Measurements from ENCODE around the gene USP36.
"Not testable (repeated sequence)": the region's sequence is repeated elsewhere in the genome, so short reads cannot be mapped to it uniquely, and the experiment has no call there.

USP36 gene

GRCh38 chr17:78759203-78759968 is 81.2 kb downstream of the USP36 start:
- Histone ChIP-seq H3K4me2 (ENCODE audit: low read depth, low read length, poor library complexity, severe bottlenecking) (peak overlapping the region; percentile 85), H3F3A (ENCODE audit: low read depth) (peaks cover 5% of the 10 kb centered on the region; the same call in 1 of the 2 replicates), H3K9me3 (ENCODE audit: insufficient read depth, low read depth, low read length) (no peaks in the 10 kb centered on the region), H2AFZ (ENCODE audit: low read length) (no peak overlapping the region), H3K4me1 (ENCODE audit: insufficient read depth, low read length, poor library complexity, severe bottlenecking) (peaks cover 37% of the 10 kb centered on the region), H3K27me3 (ENCODE audit: insufficient read depth, low read length, poor library complexity, severe bottlenecking) (no peaks in the 10 kb centered on the region), H3K79me2 (ENCODE audit: insufficient read depth, low read length) (peaks cover 91% of the 10 kb centered on the region), H3K4me3 (ENCODE audit: low read length, poor library complexity, severe bottlenecking) (peak overlapping the region; percentile 66), H3K36me3 (ENCODE audit: insufficient read depth, low read length) (no peaks in the 10 kb centered on the region), H3K9ac (ENCODE audit: low read depth, low read length, poor library complexity, severe bottlenecking) (peak overlapping the region; percentile 25), H4K20me1 (ENCODE audit: insufficient read depth, low read length, poor library complexity, severe bottlenecking) (peaks cover 12% of the 10 kb centered on the region), H3K9me2 (replicated peaks; ENCODE audit: low read depth, low read length) (no peaks in the 10 kb centered on the region)
- TF ChIP-seq EZH2phosphoT487 (IDR thresholded peaks at IDR 0.05; ENCODE audit: borderline replicate concordance) (no peak), CTCF (conservative IDR thresholded peaks at IDR 0.05; ENCODE audit: low read length) (no peak)

- H2AFZ ChIP-seq (ENCODE audit: low read length) = no peak overlapping the region
- H4K20me1 ChIP-seq (ENCODE audit: insufficient read depth, low read length, poor library complexity, severe bottlenecking) = no peaks in the 10 kb centered on the region
- no peak overlapping the region for H3K4me3 ChIP-seq (ENCODE audit: low read length, poor library complexity, severe bottlenecking)
- no peak overlapping the region for H3K4me2 ChIP-seq (ENCODE audit: low read depth, low read length, poor library complexity, severe bottlenecking)
- no peaks in the 10 kb centered on the region for H3K9me2 ChIP-seq (replicated peaks; ENCODE audit: low read depth, low read length)
- H3K36me3 ChIP-seq (ENCODE audit: insufficient read depth, low read length) = no peaks in the 10 kb centered on the region
- H3K9ac ChIP-seq (ENCODE audit: low read depth, low read length, poor library complexity, severe bottlenecking) = no peak overlapping the region
- H3K27me3 ChIP-seq (ENCODE audit: insufficient read depth, low read length, poor library complexity, severe bottlenecking) = no peaks in the 10 kb centered on the region
- H3K4me1 ChIP-seq (ENCODE audit: insufficient read depth, low read length, poor library complexity, severe bottlenecking) = peaks cover 49% of the 10 kb centered on the region
- H3K79me2 ChIP-seq (ENCODE audit: insufficient read depth, low read length) = peaks cover 90% of the 10 kb centered on the region
- H3K9me3 ChIP-seq (ENCODE audit: insufficient read depth, low read depth, low read length) = no peaks in the 10 kb centered on the region
- no peak for TF ChIP-seq CTCF (conservative IDR thresholded peaks at IDR 0.05; ENCODE audit: low read length)
- TF ChIP-seq EZH2phosphoT487 (IDR thresholded peaks at IDR 0.05; ENCODE audit: borderline replicate concordance) = no peak
- peaks cover 3% of the 10 kb centered on the region; the same call in 1 of the 2 replicates for H3F3A ChIP-seq (ENCODE audit: low read depth)
Measured at GRCh38 chr17:78753316-78754250, 87.0 kb downstream of the USP36 start.

GRCh38 chr17:78751447-78752161 is 89.0 kb downstream of the USP36 start:
- no peak overlapping the region for H3K9ac ChIP-seq (ENCODE audit: low read depth, low read length, poor library complexity, severe bottlenecking)
- H3F3A ChIP-seq (ENCODE audit: low read depth) = peaks cover 13% of the 10 kb centered on the region; the same call in 1 of the 2 replicates
- TF ChIP-seq CTCF (conservative IDR thresholded peaks at IDR 0.05; ENCODE audit: low read length) (no peak), EZH2phosphoT487 (IDR thresholded peaks at IDR 0.05; ENCODE audit: borderline replicate concordance) (no peak)
- H3K9me2 ChIP-seq (replicated peaks; ENCODE audit: low read depth, low read length) = no peaks in the 10 kb centered on the region
- peaks cover 89% of the 10 kb centered on the region for H3K79me2 ChIP-seq (ENCODE audit: insufficient read depth, low read length)
- H3K4me2 ChIP-seq (ENCODE audit: low read depth, low read length, poor library complexity, severe bottlenecking) = no peak overlapping the region
- H3K27me3 ChIP-seq (ENCODE audit: insufficient read depth, low read length, poor library complexity, severe bottlenecking) = no peaks in the 10 kb centered on the region
- peaks cover 59% of the 10 kb centered on the region for H3K4me1 ChIP-seq (ENCODE audit: insufficient read depth, low read length, poor library complexity, severe bottlenecking)
- H3K4me3 ChIP-seq (ENCODE audit: low read length, poor library complexity, severe bottlenecking) = no peak overlapping the region
- no peaks in the 10 kb centered on the region for H3K9me3 ChIP-seq (ENCODE audit: insufficient read depth, low read depth, low read length)
- no peaks in the 10 kb centered on the region for H3K36me3 ChIP-seq (ENCODE audit: insufficient read depth, low read length)
- no peaks in the 10 kb centered on the region for H4K20me1 ChIP-seq (ENCODE audit: insufficient read depth, low read length, poor library complexity, severe bottlenecking)
- H2AFZ ChIP-seq (ENCODE audit: low read length) = no peak overlapping the region

- H3K4me3 ChIP-seq (ENCODE audit: low read length, poor library complexity, severe bottlenecking); H4K20me1 ChIP-seq (ENCODE audit: insufficient read depth, low read length, poor library complexity, severe bottlenecking); H2AFZ ChIP-seq (ENCODE audit: low read length); H3K4me2 ChIP-seq (ENCODE audit: low read depth, low read length, poor library complexity, severe bottlenecking); H3K9me2 ChIP-seq (replicated peaks; ENCODE audit: low read depth, low read length); H3K27me3 ChIP-seq (ENCODE audit: insufficient read depth, low read length, poor library complexity, severe bottlenecking); H3K9me3 ChIP-seq (ENCODE audit: insufficient read depth, low read depth, low read length); H3K36me3 ChIP-seq (ENCODE audit: insufficient read depth, low read length): not testable (repeated sequence)
- Histone ChIP-seq H3K79me2 (ENCODE audit: insufficient read depth, low read length) (peaks cover 89% of the 10 kb centered on the region), H3F3A (ENCODE audit: low read depth) (peaks cover 13% of the 10 kb centered on the region; the same call in 1 of the 2 replicates), H3K9ac (ENCODE audit: low read depth, low read length, poor library complexity, severe bottlenecking) (peak overlapping the region; percentile 33), H3K4me1 (ENCODE audit: insufficient read depth, low read length, poor library complexity, severe bottlenecking) (peaks cover 59% of the 10 kb centered on the region)
Measured at GRCh38 chr17:78751000-78751399, 89.6 kb downstream of the USP36 start.

All from Loucy (cell line).